ENCODE results near the gene TOR1A. TPM values are rescaled to one million over a fixed set of nuclear protein-coding genes. Genes with fewer than 3 reads are reported as not detected.

The TOR1A gene
- polyA plus RNA-seq, 1 donor (not counting 4 experiments of a cell fraction or from before 2014, with no cell fraction given) = 60.6 TPM

GRCh38 chr9:129762985-129763926, 60.7 kb downstream of the TOR1A start:
- DNase-seq (ENCODE audit: low read depth, low spot score) (no peak), FAIRE-seq (no peak)
- Histone ChIP-seq H3K79me2 (ENCODE audit: control insufficient read depth, insufficient read depth, low read length) (no peaks in the 10 kb centered on the region), H3K27ac (ENCODE audit: control insufficient read depth, insufficient read depth, low read length) (no peak overlapping the region), H3K27me3 (ENCODE audit: control insufficient read depth, extremely low read depth, insufficient read depth, low read length) (no peaks in the 10 kb centered on the region), H3K4me3 (ENCODE audit: control insufficient read depth in 2 of 3, extremely low read depth in 1 of 3, insufficient read depth in 2 of 3, low read depth in 1 of 3, low read length in 3 of 3) (no peak overlapping the region), H4K20me1 (ENCODE audit: control insufficient read depth, extremely low read depth, insufficient read depth, low read length) (no peaks in the 10 kb centered on the region), H2AFZ (ENCODE audit: control insufficient read depth, low read length) (no peak overlapping the region), H3K4me2 (ENCODE audit: control insufficient read depth, extremely low read depth, insufficient read depth, low read depth, low read length) (no peak overlapping the region), H3K9ac (ENCODE audit: control insufficient read depth, extremely low read depth, insufficient read depth, low read length) (no peak overlapping the region), H3K4me1 (ENCODE audit: control insufficient read depth, extremely low read depth, insufficient read depth, low read length) (peaks cover 14% of the 10 kb centered on the region), H3K9me3 (ENCODE audit: control insufficient read depth, low read depth, low read length) (no peaks in the 10 kb centered on the region), H3K9me1 (ENCODE audit: control insufficient read depth, extremely low read depth, insufficient read depth, low read length) (no peaks in the 10 kb centered on the region), H3K36me3 (ENCODE audit: control insufficient read depth in 2 of 2, extremely low read depth in 1 of 2, insufficient read depth in 2 of 2, low read length in 2 of 2) (no peaks in the 10 kb centered on the region)
- TF ChIP-seq EZH2 (IDR thresholded peaks at IDR 0.05; ENCODE audit: low read length) (no peak), CTCF (optimal IDR thresholded peaks at IDR 0.05 in 1 of 3, IDR thresholded peaks at IDR 0.05 in 1 of 3, conservative IDR thresholded peaks at IDR 0.05 in 1 of 3; ENCODE audit: extremely low read depth in 1 of 3, insufficient read depth in 2 of 3, low read length in 3 of 3) (no peak)
- dilution Hi-C loops (cut with MboI; ENCODE audit: extremely low pct_ligation_motif_present, low sequenced_read_pairs) = no loop called here

Small RNA genes within 50 kb of the gene (small RNA-seq; reads per million reads assigned to genes)
- 0 to 0.67 (median 0.07) reads per million in 3 experiments for gene MIR6855 (ENCODE audit: insufficient read length in 3 of 3, low read depth in 3 of 3, low replicate concordance in 1 of 3)

Other genes starting within 250 kb of the TOR1A start
- gene C9orf50, start 203.0 kb downstream of the TOR1A start, polyA plus RNA-seq = not detected in 3 replicates
- 46.0 to 50.2 TPM (median 48.2 TPM) in 3 replicates for gene NTMT1, start 198.0 kb downstream of the TOR1A start, polyA plus RNA-seq
- 16.3 to 23.8 TPM (median 23.7 TPM) in 3 replicates for gene ASB6, start 182.0 kb downstream of the TOR1A start, polyA plus RNA-seq
- 0.06 to 0.19 TPM in 2 of 3 replicates, not detected in the other for gene PRRX2, start 158.5 kb downstream of the TOR1A start, polyA plus RNA-seq
- gene PTGES, start 71.1 kb downstream of the TOR1A start, polyA plus RNA-seq = 16.3 to 34.1 TPM (median 19.7 TPM) in 3 replicates
- 24.2 to 26.5 TPM (median 26.3 TPM) in 3 replicates for gene TOR1B, start 21.0 kb downstream of the TOR1A start, polyA plus RNA-seq
- 37.4 to 69.9 TPM (median 66.5 TPM) in 3 replicates for gene C9orf78, start 11.1 kb upstream of the TOR1A start, polyA plus RNA-seq
- gene USP20, start 11.3 kb upstream of the TOR1A start, polyA plus RNA-seq = 6.4 to 10.0 TPM (median 9.1 TPM) in 3 replicates
- gene FNBP1, start 219.1 kb upstream of the TOR1A start, polyA plus RNA-seq = 4.4 to 9.6 TPM (median 6.6 TPM) in 3 replicates
- gene GPR107, start 229.8 kb upstream of the TOR1A start, polyA plus RNA-seq = 27.3 to 30.8 TPM (median 29.7 TPM) in 3 replicates

Data from keratinocyte (primary cell).